NB4 (cell line): ENCODE results near the gene IGSF21.

Experiments
- DNase-seq: peaks from one replicate; pipeline ENCODE4 v3.0.0; 2010; ENCODE audit warnings: low read depth
- H3K4me3 ChIP-seq: one replicate; pipeline ENCODE4 v1.5.1; 2011; ENCODE audit warnings: mild to moderate bottlenecking, low read depth, low read length, moderate library complexity
- CTCF ChIP-seq: IDR thresholded peaks from one replicate; pipeline ENCODE4 v1.5.1; 2012; ENCODE audit warnings: low read depth, low read length
- MAX ChIP-seq: IDR thresholded peaks from 2 replicates; pipeline ENCODE4 v1.6.1; 2011; ENCODE audit warnings: low read depth, low read length
- MYC ChIP-seq: IDR thresholded peaks from 2 replicates; pipeline ENCODE4 v1.6.1; 2011; ENCODE audit warnings: low read depth, low read length
- POLR2A ChIP-seq: IDR thresholded peaks from 2 replicates; pipeline ENCODE4 v1.6.1; 2011; ENCODE audit warnings: mild to moderate bottlenecking; ENCODE audit not compliant: insufficient read length; ENCODE audit errors: extremely low read depth

Gene IGSF21

GRCh38 chr1:18376661-18377060 is 269.1 kb downstream of the IGSF21 start:
- no peak overlapping the region for H3K4me3 ChIP-seq
- DNase-seq: no peak
- no peak for TF ChIP-seq MAX
- TF ChIP-seq MYC: no peak
- no peak for TF ChIP-seq CTCF
- no peak for TF ChIP-seq POLR2A

GRCh38 chr1:18380288-18380687 is 272.7 kb downstream of the IGSF21 start:
- TF ChIP-seq MAX (no peak), MYC (no peak)
- H3K4me3 ChIP-seq: no peak overlapping the region
- DNase-seq: no peak

- TF ChIP-seq POLR2A: no peak
- TF ChIP-seq MAX: no peak
- no peak for TF ChIP-seq CTCF
- no peak for TF ChIP-seq MYC
- no peak for DNase-seq
- H3K4me3 ChIP-seq: no peak overlapping the region
These were observed 276.5 kb downstream of the IGSF21 start for GRCh38 chr1:18384059-18384458.

- no peak for DNase-seq
- no peak overlapping the region for H3K4me3 ChIP-seq
- TF ChIP-seq MYC (no peak), POLR2A (no peak), CTCF (no peak), MAX (no peak)
These were observed 276.9 kb downstream of the IGSF21 start for GRCh38 chr1:18384471-18384870.

GRCh38 chr1:18385239-18385790 is 277.7 kb downstream of the IGSF21 start:
- no peak for DNase-seq
- no peak for TF ChIP-seq POLR2A
- TF ChIP-seq MYC: no peak
- TF ChIP-seq MAX: no peak
- no peak for TF ChIP-seq CTCF

GRCh38 chr1:18386591-18386990 is 279.0 kb downstream of the IGSF21 start:
- no peak for DNase-seq
- no peak for TF ChIP-seq MAX
- no peak for TF ChIP-seq POLR2A
- TF ChIP-seq CTCF: no peak
- TF ChIP-seq MYC: no peak
- H3K4me3 ChIP-seq: no peak overlapping the region

More at GRCh38 chr1:18385239-18385790, 277.7 kb downstream of the IGSF21 start:
- H3K4me3 ChIP-seq: no peak overlapping the region
